ENCODE measurements around the gene PNLIPRP2.

PNLIPRP2 gene

DNA sequence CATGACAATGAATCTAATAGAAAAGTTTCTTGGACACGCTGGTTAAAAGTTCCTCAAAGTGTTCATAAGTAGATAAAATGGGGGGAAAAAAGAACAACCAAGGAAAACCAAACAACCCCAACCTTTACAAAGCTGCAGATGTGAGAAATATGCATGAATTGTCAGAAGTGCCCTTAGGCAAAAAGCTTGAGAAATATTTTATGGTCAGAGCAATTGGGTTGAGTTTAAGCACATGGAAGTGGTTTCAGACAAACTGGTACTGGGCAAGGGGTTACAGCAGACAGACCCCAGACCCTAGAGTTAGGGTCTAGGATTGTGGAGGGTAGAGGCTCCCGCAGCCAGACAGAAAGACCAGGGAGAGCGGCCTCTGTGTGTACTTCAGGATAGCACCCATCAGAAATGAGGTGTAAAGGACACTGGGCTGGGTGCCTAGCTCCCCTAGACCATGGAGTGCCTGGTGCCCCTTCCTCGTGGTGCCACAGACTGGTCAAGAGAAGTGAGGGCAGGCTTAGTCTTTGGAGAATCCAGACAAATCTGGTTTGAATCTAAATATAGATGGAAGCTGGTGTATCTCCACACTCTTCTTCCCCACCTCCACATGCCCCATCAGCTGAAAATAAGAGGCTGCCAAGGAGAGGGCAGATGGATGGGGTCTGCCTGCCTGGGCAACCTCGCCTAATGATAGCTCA, 37.3 kb downstream of the PNLIPRP2 start:
- no peak for DNase-seq

DNA sequence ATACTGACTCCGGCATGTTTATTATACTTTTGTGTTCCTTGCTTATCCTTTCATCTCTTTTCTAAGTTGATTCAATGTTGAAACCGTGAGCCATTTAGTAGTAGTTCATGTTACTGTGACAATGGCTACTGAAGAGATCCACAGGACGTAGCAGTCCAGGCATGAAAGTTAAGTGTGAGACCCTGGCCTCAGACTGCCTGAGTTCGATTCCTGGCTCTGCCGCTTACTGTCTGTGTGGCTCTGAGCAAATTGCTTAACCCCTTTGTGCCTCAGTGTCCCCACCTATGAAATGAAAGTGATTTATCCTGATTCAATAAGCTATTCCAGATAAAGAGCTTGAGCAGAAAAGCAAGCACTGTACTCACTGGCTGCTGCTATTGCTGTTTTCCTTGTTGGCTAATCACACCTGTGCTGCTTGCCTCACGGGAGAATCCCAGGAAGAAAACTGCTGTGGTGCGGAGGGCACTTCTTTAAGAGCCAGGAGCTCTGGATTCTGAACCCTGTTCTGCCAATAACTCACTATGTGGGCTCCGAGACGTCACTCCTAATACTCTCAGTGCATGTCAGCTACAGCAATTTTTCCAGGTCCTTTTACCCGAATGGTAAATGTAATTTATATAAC, 38.4 kb downstream of the PNLIPRP2 start:
- no peak for DNase-seq

- no peak for DNase-seq
Observed at GRCh38 chr10:116660860-116661259, 40.1 kb downstream of the PNLIPRP2 start.

- DNase-seq = no peak
Observed at GRCh38 chr10:116663342-116663741, 42.6 kb downstream of the PNLIPRP2 start.

GRCh38 chr10:116664631-116665030, 43.9 kb downstream of the PNLIPRP2 start:
- DNase-seq = no peak

DNA sequence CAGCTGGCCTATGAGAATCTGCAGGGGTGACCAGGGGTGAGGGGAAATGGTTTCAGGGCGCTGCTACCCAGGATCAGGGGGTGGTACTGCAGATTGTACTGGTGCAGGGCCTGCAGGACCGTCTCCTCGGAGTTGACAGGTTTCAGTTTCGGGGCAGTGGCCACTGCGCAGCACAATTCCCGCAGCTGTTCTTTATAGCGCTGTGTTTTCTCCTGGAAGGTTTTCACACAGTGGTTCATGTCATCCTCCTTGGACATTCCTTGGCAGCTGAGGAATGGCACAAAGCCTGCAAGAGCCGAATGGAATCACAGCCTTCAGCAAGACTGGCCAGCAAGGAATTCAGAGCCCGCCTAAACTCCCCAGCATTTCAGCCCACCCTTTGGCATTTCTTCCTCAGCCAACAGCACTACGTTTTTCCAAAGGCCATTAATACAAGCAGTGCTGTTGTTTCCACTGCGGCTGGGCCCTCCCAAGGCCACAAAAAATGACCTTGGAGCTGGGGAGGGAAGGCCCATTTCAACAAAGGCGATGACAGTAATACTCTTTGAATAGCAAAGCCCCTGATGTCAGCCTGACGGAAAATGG, 44.9 kb downstream of the PNLIPRP2 start:
- no peak for DNase-seq

GRCh38 chr10:116667484-116667883, 46.7 kb downstream of the PNLIPRP2 start:
- DNase-seq = no peak

- no peak for DNase-seq
Observed at GRCh38 chr10:116668018-116668417, 47.3 kb downstream of the PNLIPRP2 start.

DNA sequence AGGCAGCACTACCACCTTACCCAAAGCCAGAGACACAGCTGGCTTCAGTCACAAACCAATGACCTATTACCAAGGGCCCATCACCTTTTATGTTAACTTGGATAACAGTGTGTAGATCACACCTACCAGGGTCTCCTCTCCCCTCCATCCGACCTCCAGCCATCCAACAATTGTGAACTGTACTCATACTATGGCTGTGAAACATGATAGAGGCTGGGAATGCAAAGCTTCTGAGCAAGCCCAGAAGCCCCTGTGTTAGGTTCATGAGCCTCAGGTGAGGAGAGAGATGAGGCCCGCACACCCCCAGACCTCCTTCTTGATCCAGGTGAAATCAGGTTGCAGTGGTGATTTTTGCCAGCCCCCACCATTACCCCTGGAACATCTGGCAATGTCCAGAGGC, 47.7 kb downstream of the PNLIPRP2 start:
- DNase-seq = no peak

- DNase-seq = no peak
Observed at GRCh38 chr10:116669080-116669479, 48.3 kb downstream of the PNLIPRP2 start.

- no peak for DNase-seq
Observed at GRCh38 chr10:116669832-116670644, 49.3 kb downstream of the PNLIPRP2 start.

DNA sequence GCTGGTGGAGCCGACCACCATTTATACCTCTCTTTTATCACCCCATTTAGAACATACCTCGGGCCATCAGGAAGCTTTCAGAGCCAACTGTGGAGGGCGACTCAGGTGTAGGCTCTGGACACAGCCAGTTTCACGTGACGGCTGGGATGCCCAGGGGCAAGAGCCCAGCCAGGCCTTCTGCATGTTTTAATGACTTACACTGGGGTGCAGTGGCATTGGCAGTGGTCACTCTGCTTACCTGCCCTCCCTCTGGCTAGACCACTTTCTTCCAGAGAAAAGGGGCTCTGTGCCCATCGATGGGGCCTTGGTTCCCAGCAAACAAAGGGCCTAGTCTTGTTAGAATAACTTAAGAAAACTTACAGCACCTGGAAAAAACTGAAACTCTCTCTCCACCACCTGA, 50.0 kb downstream of the PNLIPRP2 start:
- DNase-seq = no peak

DNA sequence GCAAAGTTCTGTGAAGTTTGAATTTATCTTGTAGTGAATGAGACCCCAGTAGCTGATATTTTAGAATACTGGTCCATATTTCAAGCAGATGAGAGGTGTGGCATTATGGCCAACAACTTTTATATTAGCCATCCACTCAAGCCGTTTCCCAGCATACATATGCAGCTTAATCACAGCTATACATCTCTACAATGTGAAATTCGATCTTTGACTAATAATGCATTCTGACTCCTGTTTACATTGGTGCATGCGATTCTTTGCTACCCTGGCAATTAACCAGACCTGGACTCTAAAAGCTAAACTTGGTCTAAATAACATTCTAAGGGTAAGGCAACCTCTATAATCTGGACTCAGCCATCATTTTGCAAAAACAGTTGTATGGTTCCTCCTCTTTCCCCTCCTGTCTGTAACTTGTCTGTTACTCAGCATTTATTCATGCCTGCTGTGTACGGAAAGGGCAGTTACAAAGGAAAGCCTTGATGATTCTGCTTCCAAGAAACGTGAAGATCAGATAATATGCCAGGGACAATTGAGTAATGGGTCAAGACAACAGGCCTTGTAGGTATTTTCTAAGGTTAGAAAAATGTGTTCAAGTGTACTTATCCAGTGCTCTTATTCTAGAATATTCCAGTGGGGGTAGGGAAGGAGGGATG, 50.6 kb downstream of the PNLIPRP2 start:
- peak; percentile 34 for DNase-seq

GRCh38 chr10:116672891-116673290, 52.1 kb downstream of the PNLIPRP2 start:
- DNase-seq = no peak

- no peak for DNase-seq
Observed at GRCh38 chr10:116673866-116674265, 53.1 kb downstream of the PNLIPRP2 start.

DNA sequence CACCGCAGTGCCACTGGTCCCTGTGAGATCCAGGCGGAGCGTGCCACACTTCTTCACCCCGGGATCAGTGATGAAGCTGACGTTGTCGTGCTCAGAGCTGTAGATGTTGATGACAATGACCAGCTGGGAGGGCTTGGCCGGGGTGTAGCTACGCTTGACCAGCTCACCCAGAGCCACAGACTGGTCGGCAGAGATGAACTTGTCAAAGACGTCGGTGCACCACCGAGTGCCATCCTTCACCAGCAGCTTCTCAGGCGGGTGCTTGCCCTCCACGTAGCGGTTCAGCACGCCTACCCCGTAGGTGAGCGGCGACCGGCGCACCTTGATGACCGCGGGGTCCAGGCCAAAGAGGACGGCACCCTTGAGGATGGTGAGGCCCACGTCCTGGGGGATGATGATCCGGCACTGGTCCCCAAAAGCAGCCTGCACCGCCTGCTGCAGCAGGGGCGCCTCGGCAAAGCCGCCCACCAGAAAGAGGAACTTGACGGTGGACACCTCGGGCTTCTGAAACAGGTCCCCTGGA, 54.2 kb downstream of the PNLIPRP2 start:
- no peak for DNase-seq

DNA sequence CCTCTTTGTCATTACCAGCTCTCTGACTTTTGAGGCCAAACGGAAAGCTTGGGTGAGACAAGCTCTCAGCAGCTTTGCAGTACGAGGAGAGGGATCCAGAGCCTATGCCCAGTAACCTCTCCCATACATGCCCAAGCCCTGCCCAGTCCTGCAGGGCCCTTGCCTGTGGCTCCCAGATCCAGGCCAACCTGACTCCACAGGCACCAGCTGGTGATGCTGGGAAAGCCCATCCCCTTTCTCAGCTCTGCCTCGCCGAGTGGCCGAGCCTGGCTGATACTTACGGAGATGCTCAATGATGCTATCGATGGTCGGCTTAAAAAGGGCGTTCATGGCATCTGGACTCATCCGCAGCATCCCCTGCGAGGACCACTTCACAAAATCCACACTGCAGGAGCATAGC, 55.4 kb downstream of the PNLIPRP2 start:
- DNase-seq = no peak

DNA sequence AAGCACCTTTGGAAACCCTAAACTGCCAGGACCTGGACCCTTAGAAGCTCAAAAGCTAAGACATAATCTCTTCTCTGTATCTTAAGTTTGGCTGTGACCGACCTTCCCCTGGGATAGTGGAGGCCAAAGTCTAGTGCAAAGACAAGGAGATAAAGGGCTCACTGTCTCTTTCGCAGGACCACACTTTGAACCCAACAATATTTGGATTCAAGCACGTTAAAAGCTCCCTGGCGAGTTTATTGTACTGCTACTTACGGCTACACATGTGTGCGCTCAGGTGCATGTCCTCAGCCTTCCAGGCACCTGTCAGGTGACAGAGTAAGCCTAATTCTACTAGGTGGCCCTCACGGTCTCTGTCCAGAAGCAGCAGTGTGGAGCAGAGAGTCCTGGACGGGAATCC, 55.9 kb downstream of the PNLIPRP2 start:
- no peak for DNase-seq

DNA sequence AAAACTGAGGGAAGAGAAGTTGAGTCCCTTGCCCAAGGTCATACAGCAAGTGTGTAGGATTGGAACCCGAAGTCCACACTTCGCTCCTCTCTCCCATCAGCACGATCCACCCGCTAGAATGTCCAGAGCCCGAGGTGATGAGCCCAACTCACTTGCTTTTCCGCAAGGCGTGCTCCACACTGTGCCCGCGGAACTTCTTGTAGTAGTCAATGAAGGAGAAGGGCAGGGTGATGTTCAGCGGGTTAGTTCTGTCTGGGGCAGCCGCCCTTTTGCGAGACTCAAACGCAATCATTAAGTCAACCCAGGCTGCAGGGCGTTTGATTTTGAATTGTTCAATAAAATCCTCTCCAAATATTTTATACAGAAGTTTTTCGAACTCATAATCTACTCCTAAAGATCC, 58.6 kb downstream of the PNLIPRP2 start:
- no peak for DNase-seq

DNA sequence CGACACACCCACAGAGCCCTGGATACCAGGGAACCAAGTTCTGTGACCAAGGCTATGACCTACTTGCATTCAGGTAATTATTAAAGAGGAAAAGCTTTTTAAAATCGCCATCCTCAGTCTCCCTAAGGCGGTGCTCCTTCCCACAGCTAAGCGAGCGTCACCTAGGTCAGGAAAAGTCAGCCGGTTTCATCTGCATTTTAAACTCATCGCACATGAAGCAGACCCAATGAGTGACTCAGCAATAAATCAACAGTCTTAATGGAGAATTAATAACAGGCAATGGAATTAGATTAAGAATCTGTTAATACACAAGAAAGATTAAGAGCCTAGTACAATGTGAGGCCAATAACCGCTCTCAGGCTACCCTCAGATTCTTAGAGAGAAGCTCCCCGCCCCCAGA, 62.4 kb downstream of the PNLIPRP2 start:
- DNase-seq = no peak

- no peak for DNase-seq
Observed at GRCh38 chr10:116683821-116684220, 63.1 kb downstream of the PNLIPRP2 start.

- DNase-seq = no peak
Observed at GRCh38 chr10:116684781-116685180, 64.0 kb downstream of the PNLIPRP2 start.

GRCh38 chr10:116685807-116686206, 65.1 kb downstream of the PNLIPRP2 start:
- no peak for DNase-seq
